Ishikawa (cell line): Measurements from ENCODE around the gene PAK1IP1.

Experiments used
- CEBPB ChIP-seq: IDR thresholded peaks from 2 replicates; pipeline ENCODE4 v1.6.1; 2012
- CREB1 ChIP-seq: IDR thresholded peaks from 2 replicates; pipeline ENCODE4 v1.6.1; 2012; ENCODE audit warnings: low read depth
- EGR1 ChIP-seq: IDR thresholded peaks from 2 replicates; pipeline ENCODE4 v1.6.1; 2012
- EP300 ChIP-seq: IDR thresholded peaks from 2 replicates; pipeline ENCODE4 v1.6.1; 2012; ENCODE audit warnings: borderline replicate concordance
- FOXM1 ChIP-seq: IDR thresholded peaks from 2 replicates; pipeline ENCODE4 v1.6.1; 2012; ENCODE audit warnings: low read depth, borderline replicate concordance
- MAX ChIP-seq: IDR thresholded peaks from 2 replicates; pipeline ENCODE4 v1.6.1; 2012
- NFIC ChIP-seq: IDR thresholded peaks from 2 replicates; pipeline ENCODE4 v1.6.1; 2012
- RAD21 ChIP-seq: IDR thresholded peaks from 2 replicates; pipeline ENCODE4 v1.6.1; 2012; ENCODE audit warnings: low read depth
- REST ChIP-seq: IDR thresholded peaks from 2 replicates; pipeline ENCODE4 v1.6.1; 2012; ENCODE audit warnings: low read depth, mild to moderate bottlenecking
- TAF1 ChIP-seq: IDR thresholded peaks from 2 replicates; pipeline ENCODE4 v1.6.1; 2012; ENCODE audit warnings: low read depth, mild to moderate bottlenecking
- TCF12 ChIP-seq: IDR thresholded peaks from 2 replicates; pipeline ENCODE4 v1.6.1; 2012; ENCODE audit warnings: low read depth
- TEAD4 ChIP-seq: IDR thresholded peaks from 2 replicates; pipeline ENCODE4 v1.6.1; 2012
- YY1 ChIP-seq: IDR thresholded peaks from 2 replicates; pipeline ENCODE4 v1.6.1; 2012; ENCODE audit warnings: low read depth
- ZBTB7A ChIP-seq: IDR thresholded peaks from 2 replicates; pipeline ENCODE4 v1.6.1; 2012; ENCODE audit warnings: low read depth
- TF ChIP-seq, protein P1 (sequence below): IDR thresholded peaks from 2 replicates; pipeline ENCODE4 v1.6.1; 2012

PAK1IP1 gene

GRCh38 chr6:10743515-10743914, 48.7 kb downstream of the PAK1IP1 start:
- TF ChIP-seq EGR1 = no peak
- peak; percentile 51; the same call in 1 of the 2 replicates for TF ChIP-seq REST

GRCh38 chr6:10745116-10745515, 50.3 kb downstream of the PAK1IP1 start:
- TF ChIP-seq FOXM1 = no peak
- TF ChIP-seq TEAD4 = no peak
- no peak for TF ChIP-seq NFIC

DNA sequence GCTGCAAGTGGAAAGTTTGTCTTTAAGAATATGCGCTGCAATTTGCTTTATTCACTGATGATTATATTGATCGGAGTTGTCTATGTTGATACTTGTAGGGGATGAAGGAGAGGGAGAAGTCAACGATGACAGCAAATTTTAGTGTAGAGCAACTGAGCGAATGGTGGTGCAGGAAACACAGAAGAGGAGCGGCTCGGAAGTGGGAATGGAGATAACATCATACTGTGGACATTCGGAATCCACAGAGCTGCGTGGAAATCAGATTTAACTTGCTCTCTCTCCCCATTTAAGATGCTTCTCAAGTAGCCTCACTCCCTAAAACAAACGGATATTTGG, 52.1 kb downstream of the PAK1IP1 start:
- TF ChIP-seq TCF12 = no peak
- no peak for TF ChIP-seq CEBPB
- no peak for TF ChIP-seq FOXM1
- no peak for TF ChIP-seq YY1

DNA sequence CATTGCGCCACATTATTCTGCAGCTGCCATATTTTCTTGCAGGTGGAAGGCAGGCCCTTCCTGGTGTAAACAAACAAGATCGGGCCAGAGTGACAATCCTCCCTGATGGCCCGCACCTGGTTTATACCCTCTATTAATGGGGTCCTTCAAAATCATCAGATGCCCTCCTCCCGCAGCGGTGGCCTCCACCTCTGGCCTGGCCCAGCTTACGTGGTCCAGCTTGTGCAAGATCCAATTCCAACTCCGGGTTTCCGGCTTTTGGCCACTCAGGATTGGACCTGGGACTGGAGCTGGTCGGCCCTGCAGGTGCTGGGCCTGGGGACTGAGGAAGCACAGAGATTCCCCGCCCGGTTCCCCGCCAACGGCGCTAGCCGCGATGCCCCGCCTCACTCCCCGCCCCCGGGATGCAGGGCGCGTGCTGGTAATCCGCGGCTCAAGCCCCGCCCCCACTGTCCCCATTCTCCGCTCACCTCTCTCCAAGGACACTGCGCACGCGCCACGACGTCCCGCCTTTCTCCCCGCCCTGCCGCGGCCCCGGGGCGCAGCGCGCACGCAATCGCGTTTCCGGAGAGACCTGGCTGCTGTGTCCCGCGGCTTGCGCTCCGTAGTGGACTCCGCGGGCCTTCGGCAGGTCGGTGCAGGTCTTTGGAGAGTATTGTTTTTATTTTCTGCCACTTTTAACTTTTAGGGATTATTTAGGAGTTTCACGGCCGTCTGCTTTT, 52.6 kb downstream of the PAK1IP1 start, which contains the start of gene TMEM14B:
Gene TMEM14B (plus strand): TSS at position 555 of the 722 bp plus-strand sequence. CDS start 1,441 bp downstream, outside the sequence.
- peak; percentile 38; the same call in 1 of the 2 replicates for TF ChIP-seq EGR1
- TF ChIP-seq, protein P1, sequence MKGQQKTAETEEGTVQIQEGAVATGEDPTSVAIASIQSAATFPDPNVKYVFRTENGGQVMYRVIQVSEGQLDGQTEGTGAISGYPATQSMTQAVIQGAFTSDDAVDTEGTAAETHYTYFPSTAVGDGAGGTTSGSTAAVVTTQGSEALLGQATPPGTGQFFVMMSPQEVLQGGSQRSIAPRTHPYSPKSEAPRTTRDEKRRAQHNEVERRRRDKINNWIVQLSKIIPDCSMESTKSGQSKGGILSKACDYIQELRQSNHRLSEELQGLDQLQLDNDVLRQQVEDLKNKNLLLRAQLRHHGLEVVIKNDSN = no peak
- TF ChIP-seq YY1 = peak; percentile 52
- TF ChIP-seq ZBTB7A = no peak
- TF ChIP-seq MAX = peak; percentile 78; the same call in 1 of the 2 replicates
- peak; percentile 84 for TF ChIP-seq TAF1
- peak; percentile 80 for TF ChIP-seq NFIC
- peak; percentile 69 for TF ChIP-seq CEBPB
- TF ChIP-seq FOXM1 = no peak
- peak; percentile 39; the same call in 1 of the 2 replicates for TF ChIP-seq TCF12

- TF ChIP-seq ZBTB7A (no peak), TEAD4 (no peak), REST (no peak), YY1 (no peak), CEBPB (no peak), MAX (no peak), EP300 (no peak), RAD21 (no peak), NFIC (no peak), TCF12 (no peak), TAF1 (no peak), CREB1 (no peak), EGR1 (no peak), FOXM1 (no peak)
- TF ChIP-seq, protein P1 = no peak
Measured at GRCh38 chr6:10749734-10750133, 55.0 kb downstream of the PAK1IP1 start.

DNA sequence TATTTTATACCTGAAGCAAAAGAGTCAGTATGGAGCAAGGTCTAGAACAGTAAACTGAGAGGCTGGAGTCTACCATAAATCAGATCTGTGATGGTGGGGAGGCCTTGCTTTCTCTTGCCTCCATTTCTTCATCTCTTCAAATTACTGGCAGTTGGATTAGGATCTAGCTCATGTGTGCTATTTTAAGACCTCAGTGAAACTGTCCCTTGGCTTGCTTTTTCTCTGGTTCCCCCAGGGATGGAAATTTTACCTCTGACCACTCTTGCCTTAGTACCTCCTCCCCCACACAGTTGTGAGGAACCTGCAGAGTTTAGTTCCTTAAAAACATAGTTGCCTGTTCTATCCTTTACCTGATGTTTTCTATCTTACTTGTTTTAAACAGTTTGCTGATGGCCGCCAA, 61.3 kb downstream of the PAK1IP1 start:
- TF ChIP-seq CEBPB (no peak), CREB1 (no peak), TAF1 (no peak), TEAD4 (no peak), REST (no peak)
